Upper lobe of left lung (tissue), 4 donors: Measurements from ENCODE around the gene SLC26A1.

Source experiments
- EP300 ChIP-seq, 4 donors: sonication (generic); formaldehyde crosslinking; IDR thresholded peaks; one replicate each; pipeline ENCODE4 v1.5.1; 2017; ENCODE audit warnings: antibody characterized with exemption in 4 of 4, control low read depth in 2 of 4
- POLR2A ChIP-seq, 4 donors: fragments of 450-650 bp; IDR thresholded peaks; one replicate each; pipeline ENCODE4 v1.5.1; 2016 to 2017; ENCODE audit warnings: antibody characterized with exemption in 4 of 4, mild to moderate bottlenecking in 2 of 4
- POLR2AphosphoS5 ChIP-seq, 2 donors: sonication (generic); formaldehyde crosslinking; IDR thresholded peaks; one replicate each; pipeline ENCODE4 v1.5.1; 2017; ENCODE audit warnings: antibody characterized with exemption in 2 of 2
- TF ChIP-seq, protein P1 (sequence below), 6 experiments: fragments of 450-650 bp in 4 of 6; fragments of 200-600 bp in 2 of 6; sonication (generic) in 2 of 6; IDR thresholded peaks; one replicate each; pipeline ENCODE4 v1.5.1; 2016 to 2019; ENCODE audit warnings: antibody characterized with exemption in 6 of 6

DNA sequence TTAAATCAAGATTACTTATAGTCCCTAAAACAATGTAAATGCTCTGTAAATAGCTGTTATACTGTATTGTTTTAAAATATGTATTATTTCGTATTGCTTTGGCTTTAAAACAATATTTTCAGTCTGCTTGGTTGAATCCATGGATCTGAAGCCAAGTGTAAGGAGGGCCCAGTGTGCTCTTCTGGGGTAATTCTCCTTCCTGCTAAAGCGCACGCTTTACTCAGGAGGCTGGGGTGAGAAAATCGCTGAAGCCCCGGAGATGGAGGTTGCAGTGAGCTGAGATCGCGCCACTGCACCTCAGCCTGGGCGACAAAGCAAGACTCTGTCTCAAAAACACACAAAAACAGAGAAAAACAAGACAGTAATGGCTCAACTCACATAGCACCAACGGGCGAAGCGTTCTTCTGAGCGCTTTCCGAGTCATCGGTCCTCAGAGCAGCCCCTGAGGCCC, 6.8 kb downstream of the SLC26A1 start:
- TF ChIP-seq POLR2A (IDR thresholded peaks at IDR 0.05) (peak in 1 of 4 donors; percentile 21), EP300 (IDR thresholded peaks at IDR 0.05) (no peak), POLR2AphosphoS5 (IDR thresholded peaks at IDR 0.05) (no peak)
- TF ChIP-seq, protein P1, sequence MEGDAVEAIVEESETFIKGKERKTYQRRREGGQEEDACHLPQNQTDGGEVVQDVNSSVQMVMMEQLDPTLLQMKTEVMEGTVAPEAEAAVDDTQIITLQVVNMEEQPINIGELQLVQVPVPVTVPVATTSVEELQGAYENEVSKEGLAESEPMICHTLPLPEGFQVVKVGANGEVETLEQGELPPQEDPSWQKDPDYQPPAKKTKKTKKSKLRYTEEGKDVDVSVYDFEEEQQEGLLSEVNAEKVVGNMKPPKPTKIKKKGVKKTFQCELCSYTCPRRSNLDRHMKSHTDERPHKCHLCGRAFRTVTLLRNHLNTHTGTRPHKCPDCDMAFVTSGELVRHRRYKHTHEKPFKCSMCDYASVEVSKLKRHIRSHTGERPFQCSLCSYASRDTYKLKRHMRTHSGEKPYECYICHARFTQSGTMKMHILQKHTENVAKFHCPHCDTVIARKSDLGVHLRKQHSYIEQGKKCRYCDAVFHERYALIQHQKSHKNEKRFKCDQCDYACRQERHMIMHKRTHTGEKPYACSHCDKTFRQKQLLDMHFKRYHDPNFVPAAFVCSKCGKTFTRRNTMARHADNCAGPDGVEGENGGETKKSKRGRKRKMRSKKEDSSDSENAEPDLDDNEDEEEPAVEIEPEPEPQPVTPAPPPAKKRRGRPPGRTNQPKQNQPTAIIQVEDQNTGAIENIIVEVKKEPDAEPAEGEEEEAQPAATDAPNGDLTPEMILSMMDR (IDR thresholded peaks at IDR 0.05): no peak
